Prostate gland (tissue), 2 donors: ENCODE measurements around the gene RPL21.

ENCODE experiments used
- POLR2A ChIP-seq: fragments of 450-650 bp; IDR thresholded peaks from one replicate; pipeline ENCODE4 v1.6.1; 2016; ENCODE audit warnings: antibody characterized with exemption, mild to moderate bottlenecking
- POLR2AphosphoS5 ChIP-seq: sonication (generic); formaldehyde crosslinking; IDR thresholded peaks from one replicate; pipeline ENCODE4 v1.6.1; 2017; ENCODE audit warnings: antibody characterized with exemption
- TF ChIP-seq, protein P1 (sequence below), 4 experiments: fragments of 200-600 bp in 2 of 4; fragments of 450-650 bp in 2 of 4; sonication (generic) in 2 of 4; IDR thresholded peaks; 1 replicate in 3 of 4; 2 replicates in 1 of 4; pipeline ENCODE4 v1.5.1; 2016 to 2019; ENCODE audit warnings: antibody characterized with exemption in 4 of 4, mild to moderate bottlenecking in 2 of 4, moderate library complexity in 2 of 4

DNA sequence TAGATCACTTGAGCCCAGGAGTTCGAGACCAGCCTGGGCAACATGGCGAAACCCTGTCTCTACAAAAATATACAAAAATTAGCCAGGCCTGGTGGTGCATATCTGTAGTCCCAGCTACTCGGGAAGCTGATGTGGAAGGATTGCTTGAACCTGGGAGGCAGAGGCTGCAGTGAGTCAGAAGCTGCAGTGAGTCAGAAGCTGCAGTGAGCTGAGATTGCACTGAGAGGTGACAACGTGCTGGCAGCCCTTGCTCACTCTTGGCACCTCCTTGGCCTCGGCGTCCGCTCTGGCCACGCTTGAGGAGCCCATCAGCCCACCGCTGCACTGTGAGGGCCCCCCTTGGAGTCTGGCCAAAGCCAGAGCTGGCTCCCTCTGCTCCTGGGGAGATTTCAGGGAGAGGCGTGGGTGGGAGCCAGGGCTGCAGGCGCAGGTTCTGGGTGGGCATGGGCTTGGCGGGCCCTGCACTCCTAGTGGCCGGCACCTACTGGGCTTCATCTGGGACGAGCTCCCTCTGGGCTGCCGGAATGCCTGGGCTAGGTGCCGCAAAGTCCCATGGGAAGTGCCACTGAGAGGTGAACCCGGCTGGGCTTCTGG, 39.5 kb upstream of the RPL21 start:
- no peak for TF ChIP-seq POLR2A
- TF ChIP-seq, protein P1, sequence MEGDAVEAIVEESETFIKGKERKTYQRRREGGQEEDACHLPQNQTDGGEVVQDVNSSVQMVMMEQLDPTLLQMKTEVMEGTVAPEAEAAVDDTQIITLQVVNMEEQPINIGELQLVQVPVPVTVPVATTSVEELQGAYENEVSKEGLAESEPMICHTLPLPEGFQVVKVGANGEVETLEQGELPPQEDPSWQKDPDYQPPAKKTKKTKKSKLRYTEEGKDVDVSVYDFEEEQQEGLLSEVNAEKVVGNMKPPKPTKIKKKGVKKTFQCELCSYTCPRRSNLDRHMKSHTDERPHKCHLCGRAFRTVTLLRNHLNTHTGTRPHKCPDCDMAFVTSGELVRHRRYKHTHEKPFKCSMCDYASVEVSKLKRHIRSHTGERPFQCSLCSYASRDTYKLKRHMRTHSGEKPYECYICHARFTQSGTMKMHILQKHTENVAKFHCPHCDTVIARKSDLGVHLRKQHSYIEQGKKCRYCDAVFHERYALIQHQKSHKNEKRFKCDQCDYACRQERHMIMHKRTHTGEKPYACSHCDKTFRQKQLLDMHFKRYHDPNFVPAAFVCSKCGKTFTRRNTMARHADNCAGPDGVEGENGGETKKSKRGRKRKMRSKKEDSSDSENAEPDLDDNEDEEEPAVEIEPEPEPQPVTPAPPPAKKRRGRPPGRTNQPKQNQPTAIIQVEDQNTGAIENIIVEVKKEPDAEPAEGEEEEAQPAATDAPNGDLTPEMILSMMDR (IDR thresholded peaks at IDR 0.05), result no peak
- TF ChIP-seq POLR2AphosphoS5, result no peak
